GM19099 (cell line): Measurements from ENCODE around the gene CISTR.

Experiments
- POLR2A ChIP-seq: IDR thresholded peaks from 3 replicates; pipeline ENCODE4 v1.6.1; 2011; ENCODE audit warnings: low read depth; ENCODE audit not compliant: insufficient read length; ENCODE audit errors: extremely low read depth

Gene CISTR

DNA sequence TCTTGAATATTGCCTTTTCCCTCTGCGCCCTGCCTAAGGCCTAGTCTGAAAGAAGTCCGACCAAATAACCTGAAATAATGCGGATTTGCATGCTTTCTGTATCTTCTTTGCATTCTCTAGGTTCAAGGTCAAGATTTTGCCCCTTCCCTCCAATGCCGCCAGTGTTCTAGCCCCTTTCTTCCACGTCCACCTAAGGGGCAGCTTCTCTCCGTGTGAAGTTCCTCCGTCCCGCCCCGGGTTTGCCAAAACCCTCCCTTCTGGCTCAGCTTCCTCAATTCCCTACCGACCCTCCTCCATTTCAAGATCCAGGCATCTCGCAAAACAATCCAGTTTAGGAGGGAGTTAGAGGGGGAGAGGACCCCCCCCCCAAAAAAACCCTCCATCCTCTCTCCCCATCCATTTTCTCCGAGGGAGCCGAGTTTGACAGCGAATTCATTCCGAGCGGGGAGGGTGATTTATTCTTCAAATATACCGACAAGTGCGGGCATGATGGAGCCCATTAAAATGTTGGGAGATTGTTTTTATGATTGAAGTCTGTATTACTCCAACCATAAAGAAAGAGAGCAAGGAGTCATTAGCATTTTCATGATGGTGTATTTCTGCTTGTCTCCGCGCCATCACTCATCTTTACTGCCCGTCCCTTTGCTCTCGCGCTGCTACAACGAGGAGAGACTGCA is 55.0 kb downstream of the CISTR start:
- no peak for TF ChIP-seq POLR2A
